A549 (cell line): Measurements from ENCODE around the gene KRT35.

Experiments
- BHLHE40 ChIP-seq: IDR thresholded peaks from 2 replicates; pipeline ENCODE4 v1.6.1; 2012; ENCODE audit warnings: low read depth, low read length, inconsistent platforms
- CEBPB ChIP-seq, 2 experiments: fragments of >200 bp in 1 of 2; sonication (Bioruptor Twin) in 1 of 2; formaldehyde crosslinking in 1 of 2; IDR thresholded peaks; 2 replicates each; pipeline ENCODE4 v1.6.1; 2012 to 2016
- CTCF ChIP-seq: fragments of >200 bp; sonication (Bioruptor Twin); formaldehyde crosslinking; IDR thresholded peaks from 3 replicates; pipeline ENCODE4 v1.5.1; 2016
- EP300 ChIP-seq, 2 experiments: fragments of >200 bp; sonication (Bioruptor Twin); formaldehyde crosslinking; IDR thresholded peaks; 2 replicates in 1 of 2; 3 replicates in 1 of 2; pipeline ENCODE4 v1.6.1; 2016 to 2017
- GATA3 ChIP-seq: IDR thresholded peaks from 2 replicates; pipeline ENCODE4 v1.6.1; 2012; ENCODE audit warnings: borderline replicate concordance
- HMGXB4 ChIP-seq: fragments of 250-450 bp; sonication (Bioruptor Pico); IDR thresholded peaks from 2 replicates; pipeline ENCODE4 v1.5.0; 2021; ENCODE audit warnings: mild to moderate bottlenecking, moderate library complexity, borderline replicate concordance
- KDM1A ChIP-seq: fragments of 200-600 bp; sonication (generic); IDR thresholded peaks from 2 replicates; pipeline ENCODE4 v1.6.1; 2016; ENCODE audit warnings: low read depth, mild to moderate bottlenecking
- PBX3 ChIP-seq: IDR thresholded peaks from 2 replicates; pipeline ENCODE4 v1.6.1; 2012
- POLR2A ChIP-seq: IDR thresholded peaks from 2 replicates; pipeline ENCODE4 v1.6.1; 2012; ENCODE audit warnings: mild to moderate bottlenecking, low read length
- POLR2AphosphoS2 ChIP-seq: conservative IDR thresholded peaks from 2 replicates; pipeline ENCODE4 v1.6.1; 2012; ENCODE audit warnings: low read length, improper control_type of control experiment, inconsistent platforms
- RCOR1 ChIP-seq: fragments of 150-350 bp; IDR thresholded peaks from 2 replicates; pipeline ENCODE4 v1.6.1; 2014; ENCODE audit warnings: antibody characterized with exemption, low read length, low read depth
- REST ChIP-seq: fragments of 200-600 bp; sonication (generic); IDR thresholded peaks from 2 replicates; pipeline ENCODE4 v1.6.1; 2016; ENCODE audit warnings: antibody characterized with exemption, mild to moderate bottlenecking, moderate library complexity

GRCh38 chr17:41520821-41521521 is 40.0 kb upstream of the KRT35 start:
- TF ChIP-seq KDM1A (no peak), CTCF (no peak), HMGXB4 (no peak), BHLHE40 (no peak), POLR2A (no peak), EP300 (IDR thresholded peaks at IDR 0.05) (no peak), POLR2AphosphoS2 (no peak), GATA3 (no peak), PBX3 (no peak), RCOR1 (no peak), CEBPB (IDR thresholded peaks at IDR 0.05) (no peak), REST (no peak)
